ENCODE measurements around the gene OGFOD3. TPM values are rescaled to one million over a fixed set of nuclear protein-coding genes. Genes with fewer than 3 reads are reported as not detected.

The OGFOD3 gene
- total and polyA plus RNA-seq, 2 donors (not counting 3 experiments of a cell fraction or from before 2014, with no cell fraction given): 31.7 to 34.8 TPM

DNA sequence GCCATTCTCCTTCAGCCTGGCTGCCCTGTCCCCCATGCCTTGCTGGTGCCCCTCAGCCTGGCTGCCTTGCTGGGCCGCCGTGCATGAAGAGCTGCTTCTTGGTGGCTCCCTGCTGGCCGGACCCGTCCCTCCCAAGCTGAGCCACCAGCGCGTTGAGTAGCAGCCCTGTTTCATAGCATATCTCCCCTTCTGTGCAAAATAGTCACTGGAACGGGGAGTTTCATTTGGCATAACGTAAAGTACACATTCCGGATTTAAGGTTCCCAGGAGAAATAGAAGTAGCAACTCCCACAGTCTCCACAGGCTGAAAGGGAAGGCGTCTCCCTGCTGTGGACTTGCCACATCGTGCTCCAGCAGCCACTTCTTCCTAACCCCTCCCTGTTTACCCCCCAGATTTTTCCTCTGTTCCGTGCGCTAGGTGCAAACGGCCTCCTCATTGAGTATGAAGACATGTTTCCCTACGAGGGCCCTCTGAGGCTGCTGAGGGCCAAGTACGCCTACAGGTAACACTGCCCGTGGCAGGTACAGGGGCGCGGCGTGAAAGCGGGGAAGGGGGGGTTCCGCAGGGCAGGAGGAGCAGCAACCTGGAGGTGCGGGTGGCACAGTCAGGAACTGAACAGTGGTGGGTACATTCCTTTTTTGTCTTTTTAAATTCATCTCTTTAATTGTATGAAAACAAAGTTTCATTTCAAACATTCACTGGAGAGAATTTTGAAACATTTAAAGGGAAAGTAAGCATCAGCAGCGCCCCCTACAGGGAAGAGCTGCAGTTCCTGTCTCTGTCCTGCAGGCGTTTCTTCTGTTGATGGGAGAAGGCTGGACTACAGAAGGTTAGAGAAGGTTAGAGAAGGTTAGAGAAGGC, 5.8 kb upstream of the OGFOD3 start:
- TF ChIP-seq, protein P1, sequence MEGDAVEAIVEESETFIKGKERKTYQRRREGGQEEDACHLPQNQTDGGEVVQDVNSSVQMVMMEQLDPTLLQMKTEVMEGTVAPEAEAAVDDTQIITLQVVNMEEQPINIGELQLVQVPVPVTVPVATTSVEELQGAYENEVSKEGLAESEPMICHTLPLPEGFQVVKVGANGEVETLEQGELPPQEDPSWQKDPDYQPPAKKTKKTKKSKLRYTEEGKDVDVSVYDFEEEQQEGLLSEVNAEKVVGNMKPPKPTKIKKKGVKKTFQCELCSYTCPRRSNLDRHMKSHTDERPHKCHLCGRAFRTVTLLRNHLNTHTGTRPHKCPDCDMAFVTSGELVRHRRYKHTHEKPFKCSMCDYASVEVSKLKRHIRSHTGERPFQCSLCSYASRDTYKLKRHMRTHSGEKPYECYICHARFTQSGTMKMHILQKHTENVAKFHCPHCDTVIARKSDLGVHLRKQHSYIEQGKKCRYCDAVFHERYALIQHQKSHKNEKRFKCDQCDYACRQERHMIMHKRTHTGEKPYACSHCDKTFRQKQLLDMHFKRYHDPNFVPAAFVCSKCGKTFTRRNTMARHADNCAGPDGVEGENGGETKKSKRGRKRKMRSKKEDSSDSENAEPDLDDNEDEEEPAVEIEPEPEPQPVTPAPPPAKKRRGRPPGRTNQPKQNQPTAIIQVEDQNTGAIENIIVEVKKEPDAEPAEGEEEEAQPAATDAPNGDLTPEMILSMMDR (IDR thresholded peaks at IDR 0.05; ENCODE audit: extremely low read depth in 1 of 2, insufficient read depth in 1 of 2, low read depth in 1 of 2, low read length in 2 of 2): peak; percentile 67 to 80
- TF ChIP-seq POLR2AphosphoS5 (IDR thresholded peaks at IDR 0.05; ENCODE audit: insufficient read depth, low read depth, low read length): no peak
- Histone ChIP-seq H3K27me3 (ENCODE audit: control insufficient read depth in 2 of 2, insufficient read depth in 2 of 2, low read length in 2 of 2) (no peaks in the 10 kb centered on the region), H3K9ac (replicated peaks; ENCODE audit: extremely low read depth, insufficient read depth, low read length) (no peak overlapping the region), H3K9me3 (replicated peaks; ENCODE audit: control insufficient read depth, insufficient read depth, low read length) (no peaks in the 10 kb centered on the region), H2AFZ (ENCODE audit: low read depth, low read length) (no peak overlapping the region), H3K9me1 (replicated peaks; ENCODE audit: control insufficient read depth, extremely low read depth, insufficient read depth, low read length) (no peaks in the 10 kb centered on the region), H3K4me1 (ENCODE audit: control insufficient read depth, extremely low read depth, insufficient read depth, low read length) (peaks cover 5% of the 10 kb centered on the region), H3K4me2 (ENCODE audit: insufficient read depth, low read length) (no peak overlapping the region), H3K4me3 (replicated peaks in 1 of 3; ENCODE audit: insufficient read depth in 1 of 3, low read depth in 1 of 3, low read length in 3 of 3) (no peak overlapping the region), H3K79me2 (ENCODE audit: control insufficient read depth, insufficient read depth, low read length) (no peaks in the 10 kb centered on the region), H3K36me3 (ENCODE audit: control insufficient read depth in 2 of 2, extremely low read depth in 1 of 2, insufficient read depth in 2 of 2, low read length in 2 of 2) (no peaks in the 10 kb centered on the region), H3K27ac (ENCODE audit: insufficient read depth, low read depth, low read length) (no peak overlapping the region), H4K20me1 (replicated peaks; ENCODE audit: control insufficient read depth, extremely low read depth, insufficient read depth, low read length) (no peaks in the 10 kb centered on the region)
- DNase-seq (ENCODE audit: low read depth, low spot score) (no peak), FAIRE-seq (peak; percentile 77)
- intact Hi-C loops (cut with micrococcal nuclease): no loop called here
- ChIA-PET POLR2A (no interaction called here), CTCF (interaction anchor here (0.6 to 1.0 kb wide), 14 partner anchors 9 to 71 kb away, joined by 3 to 8 read pairs (median 3); no protein-coding TSS in a partner anchor)
- no TSS peak for BruUV-seq (replicated peaks)
- dilution Hi-C loops (cut with MboI; ENCODE audit: extremely low pct_ligation_motif_present, low sequenced_read_pairs): no loop called here

- H3K4me1 ChIP-seq (ENCODE audit: control insufficient read depth, extremely low read depth, insufficient read depth, low read length): peaks cover 12% of the 10 kb centered on the region
- no peaks in the 10 kb centered on the region for H3K27me3 ChIP-seq (ENCODE audit: control insufficient read depth in 2 of 2, insufficient read depth in 2 of 2, low read length in 2 of 2)
- FAIRE-seq: no peak
- ChIA-PET CTCF (interaction anchor here (1.4 kb wide), 1 partner anchor 12 kb away, joined by 3 read pairs; no protein-coding TSS in a partner anchor), POLR2A (no interaction called here)
- TSS peak; percentile 45 for BruUV-seq (replicated peaks)
- H3K4me2 ChIP-seq (ENCODE audit: insufficient read depth, low read length): no peak overlapping the region
- dilution Hi-C loops (cut with MboI; ENCODE audit: extremely low pct_ligation_motif_present, low sequenced_read_pairs): no loop called here
- H3K79me2 ChIP-seq (ENCODE audit: control insufficient read depth, insufficient read depth, low read length): no peaks in the 10 kb centered on the region
- H2AFZ ChIP-seq (ENCODE audit: low read depth, low read length): no peak overlapping the region
- intact Hi-C loops (cut with micrococcal nuclease): loop anchor here (5.0 to 10.0 kb wide), 3 partner anchors 122 to 385 kb away; partner anchors contain the start of genes DCXR and RAC3
- H3K9me1 ChIP-seq (replicated peaks; ENCODE audit: control insufficient read depth, extremely low read depth, insufficient read depth, low read length): no peaks in the 10 kb centered on the region
- TF ChIP-seq GATA2 (IDR thresholded peaks at IDR 0.05; ENCODE audit: insufficient read depth, insufficient read length, low read depth, low read length): no peak
- TF ChIP-seq, protein P2, sequence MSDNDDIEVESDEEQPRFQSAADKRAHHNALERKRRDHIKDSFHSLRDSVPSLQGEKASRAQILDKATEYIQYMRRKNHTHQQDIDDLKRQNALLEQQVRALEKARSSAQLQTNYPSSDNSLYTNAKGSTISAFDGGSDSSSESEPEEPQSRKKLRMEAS (IDR thresholded peaks at IDR 0.05; ENCODE audit: insufficient read depth, insufficient read length): no peak
- TF ChIP-seq FOS (IDR thresholded peaks at IDR 0.05; ENCODE audit: borderline replicate concordance, insufficient read depth, low read length): no peak
- no peak for TF ChIP-seq EZH2 (IDR thresholded peaks at IDR 0.05; ENCODE audit: borderline replicate concordance, low read depth, low read length, severe bottlenecking)
- TF ChIP-seq, protein P1 (IDR thresholded peaks at IDR 0.05; ENCODE audit: extremely low read depth in 1 of 2, insufficient read depth in 1 of 2, low read depth in 1 of 2, low read length in 2 of 2): no peak
- no peak for TF ChIP-seq JUN (IDR thresholded peaks at IDR 0.05; ENCODE audit: borderline replicate concordance, insufficient read depth, insufficient read length, low read depth)
- no peak for TF ChIP-seq POLR2AphosphoS5 (IDR thresholded peaks at IDR 0.05; ENCODE audit: insufficient read depth, low read depth, low read length)
- H4K20me1 ChIP-seq (replicated peaks; ENCODE audit: control insufficient read depth, extremely low read depth, insufficient read depth, low read length): no peaks in the 10 kb centered on the region
- H3K36me3 ChIP-seq (ENCODE audit: control insufficient read depth in 2 of 2, extremely low read depth in 1 of 2, insufficient read depth in 2 of 2, low read length in 2 of 2): no peaks in the 10 kb centered on the region
- no peak overlapping the region for H3K9ac ChIP-seq (replicated peaks; ENCODE audit: extremely low read depth, insufficient read depth, low read length)
- DNase-seq (ENCODE audit: low read depth, low spot score): no peak
- H3K9me3 ChIP-seq (replicated peaks; ENCODE audit: control insufficient read depth, insufficient read depth, low read length): no peaks in the 10 kb centered on the region
- H3K27ac ChIP-seq (ENCODE audit: insufficient read depth, low read depth, low read length): no peak overlapping the region
- no peak overlapping the region for H3K4me3 ChIP-seq (replicated peaks in 1 of 3; ENCODE audit: insufficient read depth in 1 of 3, low read depth in 1 of 3, low read length in 3 of 3)
These were observed 1.2 kb upstream of the OGFOD3 start for GRCh38 chr17:82419540-82419939.

Data from endothelial cell of umbilical vein (primary cell).